GM23248 (cell line): ENCODE data around the gene DLG2. TPM values are rescaled to one million over a fixed set of nuclear protein-coding genes. Genes with fewer than 3 reads are reported as not detected.

Experiments
- DNase-seq: peaks from one replicate; pipeline ENCODE4 v3.0.0-alpha.2; 2015
- H2AFZ ChIP-seq: fragments of 200-600 bp; sonication (generic); 2 replicates; pipeline ENCODE4 v1.6.1; 2016; ENCODE audit warnings: antibody characterized with exemption
- H3F3A ChIP-seq: fragments of 200-600 bp; sonication (generic); 2 replicates; pipeline ENCODE4 v1.6.1; 2016; ENCODE audit warnings: mild to moderate bottlenecking, antibody characterized with exemption, mixed run types; ENCODE audit not compliant: insufficient read depth
- H3K27ac ChIP-seq: fragments of 200-600 bp; sonication (generic); 2 replicates; pipeline ENCODE4 v1.5.1; 2016; ENCODE audit warnings: mild to moderate bottlenecking
- H3K27me3 ChIP-seq: fragments of 200-600 bp; sonication (generic); replicated peaks from 2 replicates; pipeline ENCODE4 v1.6.1; 2016; ENCODE audit warnings: mild to moderate bottlenecking; ENCODE audit not compliant: insufficient read depth
- H3K36me3 ChIP-seq: fragments of 200-600 bp; sonication (generic); 2 replicates; pipeline ENCODE4 v1.6.1; 2016; ENCODE audit warnings: low read depth, mild to moderate bottlenecking
- H3K4me1 ChIP-seq: fragments of 200-600 bp; sonication (generic); 2 replicates; pipeline ENCODE4 v1.6.1; 2016; ENCODE audit warnings: mild to moderate bottlenecking; ENCODE audit not compliant: insufficient read depth
- H3K4me2 ChIP-seq: fragments of 200-600 bp; sonication (generic); one replicate; pipeline ENCODE4 v1.6.1; 2016; ENCODE audit warnings: mild to moderate bottlenecking; ENCODE audit not compliant: unreplicated experiment
- H3K4me3 ChIP-seq: fragments of 200-600 bp; sonication (generic); 2 replicates; pipeline ENCODE4 v1.5.1; 2016; ENCODE audit warnings: mild to moderate bottlenecking
- H3K79me2 ChIP-seq: fragments of 200-600 bp; sonication (generic); 2 replicates; pipeline ENCODE4 v1.6.1; 2016; ENCODE audit warnings: mild to moderate bottlenecking; ENCODE audit not compliant: insufficient read depth
- H3K9ac ChIP-seq: fragments of 200-600 bp; sonication (generic); 2 replicates; pipeline ENCODE4 v1.6.1; 2016; ENCODE audit warnings: mild to moderate bottlenecking
- H3K9me2 ChIP-seq: fragments of 200-600 bp; sonication (generic); 2 replicates; pipeline ENCODE4 v1.6.1; 2016; ENCODE audit warnings: mixed run types, mild to moderate bottlenecking, moderate library complexity; ENCODE audit not compliant: insufficient read depth
- H3K9me3 ChIP-seq: fragments of 200-600 bp; sonication (generic); one replicate; pipeline ENCODE4 v1.6.1; 2017; ENCODE audit warnings: low read depth
- H4K20me1 ChIP-seq: fragments of 200-600 bp; sonication (generic); 2 replicates; pipeline ENCODE4 v1.6.0; 2016; ENCODE audit not compliant: insufficient read depth
- EZH2 ChIP-seq: fragments of 200-600 bp; sonication (generic); IDR thresholded peaks from 2 replicates; pipeline ENCODE4 v1.6.1; 2018; ENCODE audit warnings: antibody characterized with exemption, mild to moderate bottlenecking; ENCODE audit not compliant: insufficient read depth, poor library complexity, severe bottlenecking
- EZH2phosphoT487 ChIP-seq: fragments of 200-600 bp; sonication (generic); IDR thresholded peaks from 2 replicates; pipeline ENCODE4 v1.6.1; 2018; ENCODE audit warnings: antibody characterized with exemption, moderate library complexity, mild to moderate bottlenecking, low read depth; ENCODE audit not compliant: insufficient read depth
- WGBS, 2 experiments: methylation state at CpG; one replicate each; pipeline ENCODE4 v1.1.6; 2015 to 2017; ENCODE audit warnings: low lambda C conversion rate in 2 of 2, low coverage in 1 of 2; ENCODE audit errors: missing lambda C conversion rate in 2 of 2; 5-methylcytosine and 5-hydroxymethylcytosine counted together
- in situ Hi-C: fragments of 300-500 bp; cut with MboI; formaldehyde crosslinking; loops from 2 replicates; pipeline ENCODE4 v1.15.0; 2020
- polyA plus RNA-seq: library from polyadenylated mRNA; unstranded; fragments of >200 nt; fragmentation: Nextera tagmentation; extraction: Ambion mirVana; gene quantifications from 2 replicates; pipeline ENCODE4 v1.2.1, GENCODE V29; 2016
- total RNA-seq: library from RNA; depleted of rRNA; stranded (reverse); fragments of >200 nt; shearing (Covaris generic); gene quantifications from 2 replicates; pipeline ENCODE4 v1.2.3, GENCODE V29; 2014

The DLG2 gene
- total and polyA plus RNA-seq, 2 experiments from 2014 or later: 1.1 to 1.7 TPM

GRCh38 chr11:84044706-84045105 lies 1582.4 kb downstream of the DLG2 start:
- Histone ChIP-seq H3K4me2 (no peak overlapping the region), H3K27ac (no peak overlapping the region), H3K36me3 (no peaks in the 10 kb centered on the region), H4K20me1 (no peaks in the 10 kb centered on the region), H3K9me2 (no peaks in the 10 kb centered on the region), H3K9me3 (no peaks in the 10 kb centered on the region), H3K9ac (no peak overlapping the region), H3K79me2 (no peaks in the 10 kb centered on the region), H3K4me1 (no peaks in the 10 kb centered on the region), H3K27me3 (no peaks in the 10 kb centered on the region), H2AFZ (no peak overlapping the region), H3K4me3 (no peak overlapping the region), H3F3A (no peaks in the 10 kb centered on the region)
- TF ChIP-seq EZH2 (no peak), EZH2phosphoT487 (no peak)
- in situ Hi-C loops: no loop called here
- DNase-seq: no peak
- WGBS, 2 experiments: 33 to 35% methylated on average over 1 of the region's 1 CpG

- in situ Hi-C loops: no loop called here
Measured at GRCh38 chr11:84036664-84037194, 1590.4 kb downstream of the DLG2 start.

GRCh38 chr11:84035645-84036044 lies 1591.5 kb downstream of the DLG2 start:
- H3K27ac ChIP-seq: no peak overlapping the region
- no peaks in the 10 kb centered on the region for H4K20me1 ChIP-seq
- H3K4me2 ChIP-seq: no peak overlapping the region
- no peak for TF ChIP-seq EZH2phosphoT487
- TF ChIP-seq EZH2: no peak
- H3K4me1 ChIP-seq: no peaks in the 10 kb centered on the region
- no peaks in the 10 kb centered on the region for H3K9me2 ChIP-seq
- no peak overlapping the region for H3K9ac ChIP-seq
- in situ Hi-C loops: no loop called here
- no peak overlapping the region for H2AFZ ChIP-seq
- no peaks in the 10 kb centered on the region for H3K36me3 ChIP-seq
- H3K4me3 ChIP-seq: no peak overlapping the region
- no peaks in the 10 kb centered on the region for H3K27me3 ChIP-seq
- no peaks in the 10 kb centered on the region for H3K9me3 ChIP-seq
- no peaks in the 10 kb centered on the region for H3K79me2 ChIP-seq
- H3F3A ChIP-seq: no peaks in the 10 kb centered on the region
- DNase-seq: no peak
- 0 to 2% methylated on average over 2 of the region's 2 CpGs for WGBS, 2 experiments

More at GRCh38 chr11:84036664-84037194, 1590.4 kb downstream of the DLG2 start:
- 9 to 23% methylated on average over 2 of the region's 2 CpGs for WGBS, 2 experiments
- no peaks in the 10 kb centered on the region for H3F3A ChIP-seq
- H3K4me2 ChIP-seq: no peak overlapping the region
- no peaks in the 10 kb centered on the region for H3K79me2 ChIP-seq
- no peak overlapping the region for H3K27ac ChIP-seq
- H3K4me3 ChIP-seq: no peak overlapping the region
- no peak for DNase-seq
- H3K36me3 ChIP-seq: no peaks in the 10 kb centered on the region
- H2AFZ ChIP-seq: no peak overlapping the region
- no peak for TF ChIP-seq EZH2
- TF ChIP-seq EZH2phosphoT487: no peak
- H4K20me1 ChIP-seq: no peaks in the 10 kb centered on the region
- no peaks in the 10 kb centered on the region for H3K9me3 ChIP-seq
- no peaks in the 10 kb centered on the region for H3K4me1 ChIP-seq
- no peak overlapping the region for H3K9ac ChIP-seq
- no peaks in the 10 kb centered on the region for H3K27me3 ChIP-seq
- no peaks in the 10 kb centered on the region for H3K9me2 ChIP-seq

GRCh38 chr11:84034484-84034883 lies 1592.7 kb downstream of the DLG2 start:
- H3K27ac ChIP-seq: no peak overlapping the region
- no peaks in the 10 kb centered on the region for H3K4me1 ChIP-seq
- H3K36me3 ChIP-seq: no peaks in the 10 kb centered on the region
- no peaks in the 10 kb centered on the region for H3K9me2 ChIP-seq
- no peaks in the 10 kb centered on the region for H4K20me1 ChIP-seq
- H3K27me3 ChIP-seq: no peaks in the 10 kb centered on the region
- no peak overlapping the region for H3K4me3 ChIP-seq
- no peaks in the 10 kb centered on the region for H3F3A ChIP-seq
- TF ChIP-seq EZH2 (no peak), EZH2phosphoT487 (no peak)
- no peak overlapping the region for H3K9ac ChIP-seq
- no peak overlapping the region for H3K4me2 ChIP-seq
- no peak overlapping the region for H2AFZ ChIP-seq
- H3K9me3 ChIP-seq: no peaks in the 10 kb centered on the region
- no peak for DNase-seq
- no peaks in the 10 kb centered on the region for H3K79me2 ChIP-seq
- in situ Hi-C loops: no loop called here

GRCh38 chr11:84024266-84024665 lies 1602.9 kb downstream of the DLG2 start:
- Histone ChIP-seq H3K27me3 (no peaks in the 10 kb centered on the region), H3K9me3 (no peaks in the 10 kb centered on the region), H4K20me1 (no peaks in the 10 kb centered on the region), H3K4me2 (no peak overlapping the region), H3K79me2 (no peaks in the 10 kb centered on the region), H3K9me2 (no peaks in the 10 kb centered on the region), H3K36me3 (no peaks in the 10 kb centered on the region), H3K4me3 (no peak overlapping the region), H3F3A (no peaks in the 10 kb centered on the region), H3K9ac (no peak overlapping the region), H3K4me1 (peaks cover 5% of the 10 kb centered on the region; the same call in 1 of the 2 replicates), H3K27ac (no peak overlapping the region), H2AFZ (no peak overlapping the region)
- TF ChIP-seq EZH2phosphoT487: no peak
- TF ChIP-seq EZH2: no peak
- WGBS, 2 experiments: 40 to 43% methylated on average over 1 of the region's 1 CpG
- DNase-seq: no peak
- in situ Hi-C loops: no loop called here
